Activated CD8-positive, alpha-beta memory T cell treated with anti-CD3 and anti-CD28 coated beads for 48 hours (primary cell): ENCODE data around the gene IDNK.
"Not testable (repeated sequence)": the region's sequence is repeated elsewhere in the genome, so short reads cannot be mapped to it uniquely, and the experiment has no call there.

Source experiments
- DNase-seq, 3 experiments: peaks; one replicate each; pipeline ENCODE4 v3.0.0-alpha.2; 2020; ENCODE audit warnings: low read depth in 2 of 3, low spot score in 2 of 3

Gene IDNK

DNA sequence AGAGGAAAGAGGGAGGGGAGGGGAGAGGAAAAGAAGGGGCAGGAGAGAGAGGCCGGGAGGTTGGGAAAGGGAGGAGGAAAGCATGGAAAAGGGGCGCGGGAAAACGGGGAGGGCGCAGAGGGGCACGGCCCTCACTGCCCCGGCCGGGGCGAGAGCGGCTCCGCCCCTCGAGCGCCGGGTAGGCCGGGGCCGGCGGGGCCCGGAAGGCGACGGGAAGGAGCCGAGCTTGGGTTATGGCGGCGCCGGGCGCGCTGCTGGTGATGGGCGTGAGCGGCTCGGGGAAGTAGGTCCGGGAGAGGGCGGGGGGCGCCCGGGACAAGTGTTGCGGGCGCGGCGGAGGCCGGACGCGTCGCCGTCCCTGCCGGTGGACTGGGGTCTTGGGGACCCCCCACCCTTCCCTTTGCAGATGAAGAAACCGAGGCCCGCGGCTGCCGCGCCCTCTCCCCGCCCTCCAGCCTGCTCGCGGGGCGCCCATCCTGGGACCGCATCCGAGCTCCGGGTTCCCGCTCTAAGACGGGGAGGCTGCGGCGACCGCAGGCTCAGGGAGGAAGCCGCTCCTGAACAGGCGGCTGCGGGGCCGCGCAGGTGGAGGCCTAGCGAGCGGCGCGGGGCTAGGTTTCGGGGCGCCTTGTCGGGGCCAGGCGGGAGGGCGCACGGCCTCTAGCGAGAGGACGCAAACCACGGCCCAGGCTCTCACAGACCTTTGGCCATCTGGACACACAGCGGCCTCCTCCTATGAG is at the start of gene IDNK:
IDNK (plus strand) TSS at position 205 of the 740 bp plus-strand sequence; CDS start at position 234, 29 bp downstream.
- DNase-seq: peak; percentile 32 to 58 (median 35)

DNA sequence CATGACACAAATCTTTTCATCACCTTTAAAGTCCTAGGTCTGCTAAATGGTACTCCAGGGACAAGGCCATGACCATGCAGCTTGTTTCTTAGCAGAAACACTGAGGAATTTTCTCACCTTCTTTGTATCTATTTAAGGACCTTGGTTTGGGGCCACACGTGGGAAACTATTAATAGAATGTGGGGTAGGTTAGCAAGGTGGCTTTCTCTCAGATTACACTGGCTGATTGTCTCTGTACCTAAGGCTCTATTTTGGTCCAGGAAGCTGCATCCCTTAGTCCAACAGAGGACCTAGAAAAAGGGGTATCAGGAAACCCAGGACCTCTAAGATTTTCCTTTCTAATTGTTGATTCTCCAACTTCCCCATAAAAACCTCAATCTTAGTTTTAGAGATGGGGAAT is 48.5 kb upstream of the IDNK start:
- DNase-seq: no peak

DNA sequence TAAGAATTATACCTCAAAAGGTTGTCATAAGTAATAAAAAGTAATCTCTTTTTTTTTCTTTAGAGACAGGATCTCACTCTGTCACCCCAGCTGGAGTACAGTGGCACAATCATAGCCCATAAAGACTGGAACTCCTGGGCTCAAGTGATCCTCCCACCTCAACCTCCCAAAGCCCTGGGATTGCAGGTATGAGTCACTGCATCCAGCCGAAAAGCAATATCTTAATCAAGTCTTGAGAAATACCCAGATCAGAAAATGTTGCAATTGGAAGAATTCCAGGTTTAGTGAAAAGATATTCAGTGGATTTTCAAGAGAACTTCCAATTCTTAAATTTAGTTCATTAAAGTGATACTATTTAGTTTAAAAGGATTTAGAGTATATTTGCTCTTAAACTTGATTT is 40.9 kb upstream of the IDNK start:
- no peak for DNase-seq

DNA sequence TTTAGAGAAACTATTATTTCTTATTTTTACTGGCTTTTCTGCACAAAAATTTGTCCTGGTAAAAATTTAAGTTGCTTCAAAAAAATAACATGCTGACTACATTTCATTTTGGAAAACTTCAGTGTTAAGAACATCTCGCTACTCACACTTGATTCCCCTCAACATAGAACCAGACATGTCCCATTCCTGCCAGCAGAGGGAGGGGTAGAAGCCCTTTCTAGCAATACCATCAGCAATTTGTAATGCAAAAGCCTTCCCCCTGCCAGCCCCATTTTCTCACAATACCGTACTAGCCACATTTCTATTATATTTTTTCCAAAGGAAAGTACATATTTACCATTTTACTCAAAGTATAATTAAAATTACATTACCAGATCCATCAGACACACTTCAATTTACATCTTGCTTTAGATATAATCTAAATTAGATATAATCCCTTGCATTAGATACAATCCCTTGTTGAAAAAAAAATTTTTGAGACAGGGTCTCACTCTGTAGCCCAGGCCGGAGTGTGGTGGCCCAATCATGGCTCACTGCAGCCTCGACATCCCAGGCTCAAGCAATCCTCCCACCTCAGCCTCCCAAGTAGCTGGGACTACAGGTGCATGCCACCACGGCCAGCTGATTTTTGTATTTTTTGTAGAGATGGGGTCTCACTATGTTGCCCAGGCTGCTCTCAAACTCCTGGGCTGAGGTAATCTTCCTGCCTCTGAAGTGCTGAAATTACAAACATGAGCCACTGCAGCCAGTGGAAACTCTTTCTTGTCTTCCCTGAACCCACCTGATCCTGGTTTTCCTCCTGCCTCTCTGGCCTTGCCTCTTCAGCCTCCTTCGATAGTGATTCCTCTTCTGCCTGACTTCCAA is 39.6 kb upstream of the IDNK start:
- DNase-seq: no peak

DNA sequence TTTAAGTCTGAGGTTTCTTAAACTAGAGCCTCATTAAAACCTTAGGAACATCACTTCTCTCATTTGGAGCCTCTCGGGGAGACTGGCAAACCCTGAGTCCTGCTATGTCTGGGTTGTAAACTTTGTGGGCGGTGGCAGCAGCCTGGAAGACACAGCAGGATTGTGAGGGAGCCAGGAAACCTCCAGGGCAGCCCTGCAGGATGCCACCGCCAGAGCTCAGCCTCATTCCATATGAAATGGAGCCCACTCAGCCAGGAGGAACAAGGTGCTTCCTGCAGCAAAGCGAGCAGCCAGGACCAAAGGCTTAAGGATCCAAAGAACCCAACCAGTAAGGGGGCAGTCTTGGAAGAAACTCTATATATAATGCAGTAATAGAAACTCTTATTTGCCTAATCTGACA is 37.9 kb upstream of the IDNK start:
- no peak for DNase-seq

DNA sequence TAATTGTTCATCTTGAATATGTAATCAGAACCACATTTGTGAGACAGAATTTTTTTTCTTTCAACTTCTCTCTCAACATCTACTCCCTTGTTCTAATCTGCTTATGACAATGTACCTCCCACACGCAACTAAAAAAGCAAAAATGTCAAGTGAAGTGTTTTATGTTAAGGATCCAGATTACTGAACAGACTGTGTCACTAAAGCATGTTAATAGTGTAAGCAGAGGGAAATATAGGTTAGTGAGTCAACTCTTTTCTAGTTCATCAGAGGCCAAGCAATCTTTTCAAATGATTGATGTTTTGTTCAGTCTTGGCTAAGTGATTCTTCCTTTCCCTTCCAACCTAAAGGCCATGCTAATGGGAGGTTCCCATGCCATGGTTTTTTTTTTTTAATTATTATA is 34.7 kb upstream of the IDNK start:
- DNase-seq: no peak

DNA sequence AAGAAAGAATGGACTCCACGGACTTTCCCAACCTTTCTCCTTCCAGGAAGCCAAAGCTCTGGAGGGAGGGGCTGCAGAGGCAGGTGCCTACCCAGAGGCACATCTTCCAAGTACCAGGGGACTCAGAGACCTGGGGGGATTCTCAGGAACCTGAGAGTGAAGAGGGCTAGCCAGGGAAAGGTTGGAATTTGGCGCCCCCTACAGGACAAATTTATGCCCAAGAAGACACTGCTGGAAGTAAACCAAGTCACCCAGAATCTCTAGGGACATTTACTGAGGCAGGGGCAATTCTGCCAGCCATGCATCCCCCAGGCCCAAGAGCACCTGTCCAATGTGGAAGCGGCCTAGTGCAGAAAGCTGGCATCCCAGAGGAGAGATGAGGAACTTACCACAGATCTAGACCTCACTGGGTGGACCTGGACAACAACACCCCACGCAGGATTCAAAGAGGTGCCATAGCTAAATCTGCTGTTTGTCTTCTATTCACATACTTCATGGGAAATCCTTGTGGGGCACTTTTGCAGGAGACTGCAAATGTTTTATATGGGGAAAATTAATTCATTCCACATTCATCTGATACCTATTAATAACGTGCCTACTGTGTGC is 25.9 kb upstream of the IDNK start:
- peak in 2 of 3 experiments; percentile 8 to 46 for DNase-seq

DNA sequence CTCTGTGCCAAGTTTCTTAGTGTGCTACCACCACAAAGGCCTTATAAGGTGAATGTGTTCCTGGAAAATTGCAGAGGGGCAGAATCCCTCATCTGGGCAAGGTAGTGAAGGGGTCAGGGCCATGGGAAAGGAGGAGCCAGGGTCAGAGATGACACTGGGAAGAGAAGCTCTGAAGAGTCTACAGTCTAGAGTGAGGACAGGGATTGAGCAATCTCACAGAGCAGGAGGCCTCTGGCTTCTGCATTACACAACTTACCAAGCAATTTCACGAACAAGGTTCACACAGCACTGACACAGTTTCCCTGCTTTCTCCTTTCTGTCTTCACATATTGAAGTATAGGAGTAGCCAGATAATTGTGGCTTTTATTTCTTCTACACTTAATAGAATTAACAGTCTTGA is 24.5 kb upstream of the IDNK start:
- DNase-seq: no peak

DNA sequence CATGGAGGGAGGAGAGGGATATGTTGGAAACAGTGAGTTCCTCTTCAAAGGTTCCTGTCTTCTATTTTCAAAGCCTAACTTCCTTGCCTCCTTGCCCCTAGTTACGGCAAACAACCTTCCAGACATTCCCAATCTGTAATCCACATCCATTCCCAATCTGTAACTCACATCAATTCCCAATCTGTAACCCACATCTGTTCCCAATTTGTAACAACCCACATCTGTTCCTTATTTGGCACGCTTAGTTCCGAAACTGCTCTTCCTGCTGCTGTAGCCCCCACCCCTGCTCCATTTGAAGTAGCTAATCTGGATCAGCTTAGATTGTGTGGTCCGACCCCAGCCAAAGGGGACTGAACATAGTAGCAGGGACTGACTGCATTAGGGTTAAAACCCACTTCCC is 23.9 kb upstream of the IDNK start:
- no peak for DNase-seq

DNA sequence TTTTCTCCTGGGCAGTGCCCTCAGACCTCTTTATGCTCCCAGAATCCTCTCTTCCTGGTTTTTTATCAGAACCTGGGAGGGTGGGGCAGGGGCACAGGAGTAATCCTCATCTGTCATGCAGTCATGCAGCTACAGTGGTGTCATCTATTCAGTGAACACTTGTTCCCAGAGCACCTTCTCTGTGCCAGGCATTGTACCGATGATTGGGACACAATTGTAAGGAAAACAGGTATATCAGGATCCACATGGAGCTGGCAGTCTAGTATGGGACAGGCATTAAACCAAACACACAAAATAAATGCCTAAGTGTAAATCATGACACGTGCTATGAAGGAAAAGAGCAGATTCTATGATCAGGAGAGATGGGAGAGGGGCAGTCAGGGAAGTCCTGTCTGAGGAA is 21.5 kb upstream of the IDNK start:
- DNase-seq: no peak

DNA sequence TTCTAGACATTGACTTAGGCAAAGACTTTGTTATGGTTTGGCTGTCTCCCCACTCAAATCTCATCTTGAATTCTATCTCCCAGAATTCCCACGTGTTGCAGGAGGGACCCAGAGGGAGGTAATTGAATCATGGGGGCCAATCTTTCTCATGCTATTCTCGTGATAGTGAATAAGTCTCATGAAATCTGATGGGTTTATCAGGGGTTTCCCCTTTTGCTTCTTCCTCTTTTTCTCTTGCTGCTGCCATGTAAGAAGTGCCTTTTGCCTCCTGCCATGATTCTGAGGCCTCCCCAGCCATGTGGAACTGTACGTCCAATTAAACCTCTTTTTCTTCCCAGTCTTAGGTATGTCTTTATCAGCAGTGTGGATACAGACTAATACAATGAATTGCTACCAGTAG is 15.3 kb upstream of the IDNK start:
- DNase-seq: not testable (repeated sequence)

DNA sequence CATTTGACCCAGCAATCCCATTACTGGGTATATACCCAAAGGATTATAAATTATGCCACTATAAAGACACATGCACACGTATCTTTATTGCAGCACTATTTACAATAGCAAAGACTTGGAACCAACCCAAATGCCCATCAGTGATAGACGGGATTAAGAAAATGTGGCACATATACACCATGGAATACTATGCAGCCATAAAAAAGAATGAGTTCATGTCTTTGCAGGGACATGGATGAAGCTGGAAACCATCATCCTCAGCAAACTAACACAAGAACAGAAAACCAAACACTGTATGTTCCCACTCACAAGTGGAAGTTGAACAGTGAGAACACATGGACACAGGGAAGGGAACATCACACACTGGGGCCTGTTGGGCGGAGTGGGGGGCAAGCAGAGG is 9.6 kb upstream of the IDNK start:
- DNase-seq: not testable (repeated sequence)

DNA sequence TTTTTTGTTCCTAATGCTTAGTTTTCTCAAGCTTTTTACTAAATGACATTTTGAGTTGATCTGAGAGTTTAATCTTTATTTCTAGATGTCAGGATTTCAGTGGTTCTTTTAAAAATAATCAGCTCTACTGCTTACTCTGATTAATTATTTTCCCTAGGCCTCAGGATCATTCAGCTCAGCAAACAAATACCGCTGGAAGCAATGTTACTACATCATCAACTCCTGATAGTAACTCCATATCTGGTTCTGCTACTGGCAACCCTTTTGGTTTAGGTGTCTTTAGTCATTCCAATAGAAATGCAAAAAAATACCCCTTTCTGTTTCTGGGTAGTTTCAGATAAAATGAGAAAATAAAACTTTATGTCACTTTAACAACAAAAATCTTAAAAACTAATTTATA is 5.6 kb upstream of the IDNK start:
- no peak for DNase-seq

DNA sequence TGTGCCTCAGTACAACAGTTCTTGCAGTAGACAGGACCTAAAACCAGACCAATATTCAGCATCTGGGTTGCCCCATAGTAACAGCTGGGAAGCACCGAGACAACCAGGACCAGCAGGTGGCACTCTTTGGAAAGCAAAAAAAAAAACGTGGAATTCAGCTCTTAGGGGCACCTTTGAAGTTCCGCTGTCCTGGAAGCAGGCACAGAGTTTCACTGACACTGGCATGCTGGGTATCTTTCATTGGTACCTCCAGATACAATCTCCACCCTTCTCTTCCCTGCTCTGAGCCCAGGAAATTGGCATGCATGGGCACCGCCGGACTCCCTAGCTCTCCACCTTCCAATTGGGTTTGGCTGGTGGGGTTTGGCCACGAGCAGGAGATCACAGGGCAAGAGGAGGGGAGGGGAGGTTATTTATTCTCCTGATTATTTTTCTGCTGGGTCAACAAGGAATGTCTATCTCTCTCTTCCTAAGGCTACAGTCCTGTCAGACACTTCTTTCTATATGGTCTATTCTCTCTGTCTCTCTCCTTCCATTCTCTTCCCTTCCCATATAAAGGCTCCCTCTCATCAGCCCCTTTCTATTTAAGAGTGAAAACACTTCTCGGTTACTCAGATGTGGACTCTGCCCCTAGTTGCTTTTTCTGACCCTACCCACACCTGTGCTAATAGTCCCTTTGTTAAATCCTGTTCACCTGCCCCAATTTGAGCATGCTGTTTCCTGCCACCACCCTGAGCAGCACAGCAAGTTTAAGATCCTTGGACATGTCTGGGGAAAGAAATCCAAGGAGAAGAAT is 1.9 kb upstream of the IDNK start:
- DNase-seq: no peak

DNA sequence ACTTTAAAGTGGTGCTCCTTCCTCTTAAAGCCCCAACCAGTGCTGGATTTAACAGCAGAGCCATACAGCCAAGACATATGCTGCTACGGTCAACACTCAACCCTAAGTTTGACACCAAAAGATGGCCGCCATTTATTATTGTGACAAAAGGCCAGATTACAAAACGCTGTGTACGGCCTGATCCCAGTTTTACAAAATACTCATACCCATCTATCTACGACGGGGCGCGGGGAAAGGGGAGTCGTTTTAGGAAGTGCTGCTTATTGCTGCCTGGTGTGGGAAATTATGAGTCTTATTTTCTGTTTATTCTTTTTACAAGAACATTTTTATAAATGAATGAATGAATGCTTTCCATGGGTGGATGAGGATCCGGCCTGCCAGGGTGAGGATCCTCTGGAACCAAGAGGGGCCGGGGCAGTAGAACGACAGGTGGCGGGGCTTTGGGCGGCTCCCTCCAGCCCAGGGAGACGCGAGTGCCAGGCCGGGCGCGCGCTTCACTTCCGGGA is 457 bp upstream of the IDNK start:
- DNase-seq: peak in 1 of 3 experiments; percentile 25

DNA sequence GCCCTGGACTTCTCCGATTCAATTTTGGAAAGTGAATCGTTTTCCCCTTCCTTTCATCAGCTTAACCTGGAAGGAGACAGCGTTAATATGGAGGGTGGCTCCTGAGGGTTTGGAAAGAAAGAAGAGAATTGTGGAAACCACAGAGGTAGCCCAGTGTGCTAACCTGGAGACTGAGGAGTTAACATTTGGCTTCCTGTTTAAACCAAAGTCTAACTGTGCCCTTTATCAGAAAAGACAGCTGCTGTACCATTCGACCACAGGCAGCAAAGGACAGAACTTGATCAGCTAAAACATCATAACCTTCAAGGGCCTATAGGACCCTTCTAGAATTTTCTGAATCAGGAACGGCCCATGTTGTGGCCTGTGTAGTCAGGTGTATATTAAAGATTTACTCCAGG is 735 bp downstream of the IDNK start:
- no peak for DNase-seq

DNA sequence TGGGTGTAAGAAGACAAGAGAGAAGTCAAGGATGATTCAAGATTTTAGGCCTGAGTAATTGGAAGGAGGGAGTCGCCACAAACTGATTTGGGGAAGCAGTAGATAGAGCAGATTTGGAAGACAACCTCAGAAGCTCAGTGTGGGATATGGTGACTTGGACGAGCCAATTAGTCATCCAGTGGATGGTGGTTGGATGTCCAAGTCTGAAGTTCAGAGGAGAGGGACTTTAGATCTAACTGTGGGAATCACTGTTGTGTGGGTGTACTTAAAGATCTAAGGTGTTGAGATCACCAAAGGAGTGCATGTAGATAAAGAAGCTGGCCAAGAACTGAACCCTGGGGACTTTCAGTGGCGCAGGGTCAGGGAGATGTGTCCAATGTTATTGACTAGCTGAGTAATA is 2.2 kb downstream of the IDNK start:
- no peak for DNase-seq

DNA sequence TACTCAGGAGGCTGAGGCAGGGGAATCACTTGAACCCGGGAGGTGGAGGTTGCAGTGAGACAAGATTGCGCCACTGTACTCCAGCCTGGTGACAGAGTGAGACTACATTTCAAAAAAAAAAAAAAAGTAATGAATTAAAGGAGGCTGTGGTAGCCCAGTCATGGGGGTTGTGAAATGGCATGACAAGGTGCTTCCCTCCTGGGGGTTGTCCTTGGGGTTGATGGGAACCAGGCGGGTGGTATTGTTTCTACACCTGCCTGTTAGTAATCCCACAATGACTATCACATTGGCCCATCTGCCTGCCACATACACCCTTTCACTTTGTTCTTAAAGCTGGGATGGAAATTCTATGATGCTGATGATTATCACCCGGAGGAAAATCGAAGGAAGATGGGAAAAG is 5.6 kb downstream of the IDNK start:
- DNase-seq: no peak

DNA sequence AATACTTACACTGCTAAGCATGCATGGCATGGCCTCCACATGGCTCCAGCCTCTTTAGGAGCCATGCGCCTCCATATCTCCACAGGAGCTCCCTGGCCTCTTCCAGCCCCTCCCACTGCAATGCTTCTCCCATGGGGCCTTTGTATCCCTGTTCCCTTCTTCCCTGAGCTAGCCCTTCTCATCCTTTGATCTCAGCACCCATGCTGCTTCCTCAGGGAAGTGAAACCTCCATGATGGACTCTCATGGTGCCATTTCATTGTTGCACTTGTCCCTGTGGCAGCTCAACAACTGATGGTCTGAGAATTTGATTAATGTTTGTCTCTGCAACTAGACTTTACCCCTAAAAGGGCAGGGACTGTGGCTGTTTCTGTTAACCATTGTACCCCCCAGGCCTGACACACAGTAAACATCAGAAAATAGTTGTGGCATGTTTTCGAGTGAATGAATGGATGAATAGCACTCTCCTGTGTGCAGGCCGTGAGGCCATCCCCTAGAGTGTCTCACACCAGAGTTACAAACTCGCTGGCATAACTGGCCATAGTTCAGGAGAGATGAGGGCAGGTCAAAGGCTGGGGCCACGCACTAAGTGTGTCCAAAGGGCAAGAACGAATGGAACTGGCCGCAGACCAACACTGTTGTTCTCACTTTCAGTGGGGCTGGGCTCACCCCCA is 6.6 kb downstream of the IDNK start:
- DNase-seq: no peak

DNA sequence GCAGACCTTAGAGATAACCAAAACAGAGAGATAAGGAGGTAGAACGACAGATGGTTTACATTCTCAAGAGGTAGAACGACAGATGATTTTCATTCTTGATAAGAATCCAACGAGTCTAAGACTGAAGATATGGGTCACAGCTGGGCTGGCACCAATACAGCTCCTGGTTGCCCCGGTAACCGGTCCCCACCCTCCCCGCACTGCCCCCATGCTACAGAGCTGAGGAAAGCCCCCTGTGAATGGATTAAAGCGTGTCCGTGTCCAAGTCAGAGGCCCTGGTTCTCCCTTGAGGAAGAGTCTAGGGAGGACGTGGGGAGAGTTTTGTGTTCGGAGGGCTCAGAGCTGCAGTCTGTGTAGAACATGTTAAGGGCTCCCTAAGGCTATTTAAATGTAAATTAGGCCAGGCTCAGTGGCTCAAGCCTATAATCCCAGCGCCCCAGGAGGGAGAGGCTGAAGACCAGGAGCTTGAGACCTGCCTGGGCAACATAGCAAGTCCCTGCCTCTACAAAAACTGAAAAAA is 8.1 kb downstream of the IDNK start:
- no peak for DNase-seq
